Fibroblast of lung (primary cell): ENCODE data around the gene PDZRN4.

Source experiments
- EZH2 ChIP-seq: IDR thresholded peaks from 2 replicates; pipeline ENCODE4 v1.5.1; 2012; ENCODE audit warnings: low read length, control low read depth, mild to moderate bottlenecking; ENCODE audit errors: missing control alignments
- TF ChIP-seq, protein P1 (sequence below), 2 donors: IDR thresholded peaks in 1 of 2; conservative IDR thresholded peaks in 1 of 2; 1 replicate in 1 of 2; 2 replicates in 1 of 2; pipeline ENCODE4 v1.5.1; 2011 to 2012; ENCODE audit warnings: low read length in 2 of 2, control low read depth in 1 of 2, inconsistent platforms in 1 of 2, low read depth in 1 of 2, mild to moderate bottlenecking in 1 of 2

GRCh38 chr12:41269056-41269455 is 80.9 kb downstream of the PDZRN4 start:
- TF ChIP-seq, protein P1, sequence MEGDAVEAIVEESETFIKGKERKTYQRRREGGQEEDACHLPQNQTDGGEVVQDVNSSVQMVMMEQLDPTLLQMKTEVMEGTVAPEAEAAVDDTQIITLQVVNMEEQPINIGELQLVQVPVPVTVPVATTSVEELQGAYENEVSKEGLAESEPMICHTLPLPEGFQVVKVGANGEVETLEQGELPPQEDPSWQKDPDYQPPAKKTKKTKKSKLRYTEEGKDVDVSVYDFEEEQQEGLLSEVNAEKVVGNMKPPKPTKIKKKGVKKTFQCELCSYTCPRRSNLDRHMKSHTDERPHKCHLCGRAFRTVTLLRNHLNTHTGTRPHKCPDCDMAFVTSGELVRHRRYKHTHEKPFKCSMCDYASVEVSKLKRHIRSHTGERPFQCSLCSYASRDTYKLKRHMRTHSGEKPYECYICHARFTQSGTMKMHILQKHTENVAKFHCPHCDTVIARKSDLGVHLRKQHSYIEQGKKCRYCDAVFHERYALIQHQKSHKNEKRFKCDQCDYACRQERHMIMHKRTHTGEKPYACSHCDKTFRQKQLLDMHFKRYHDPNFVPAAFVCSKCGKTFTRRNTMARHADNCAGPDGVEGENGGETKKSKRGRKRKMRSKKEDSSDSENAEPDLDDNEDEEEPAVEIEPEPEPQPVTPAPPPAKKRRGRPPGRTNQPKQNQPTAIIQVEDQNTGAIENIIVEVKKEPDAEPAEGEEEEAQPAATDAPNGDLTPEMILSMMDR (conservative IDR thresholded peaks at IDR 0.05 in 1 of 2, IDR thresholded peaks at IDR 0.05 in 1 of 2; ENCODE audit: low read depth in 1 of 2, low read length in 2 of 2), result no peak
- TF ChIP-seq EZH2, result no peak
